ENCODE measurements around the gene WDR1.

The WDR1 gene

DNA sequence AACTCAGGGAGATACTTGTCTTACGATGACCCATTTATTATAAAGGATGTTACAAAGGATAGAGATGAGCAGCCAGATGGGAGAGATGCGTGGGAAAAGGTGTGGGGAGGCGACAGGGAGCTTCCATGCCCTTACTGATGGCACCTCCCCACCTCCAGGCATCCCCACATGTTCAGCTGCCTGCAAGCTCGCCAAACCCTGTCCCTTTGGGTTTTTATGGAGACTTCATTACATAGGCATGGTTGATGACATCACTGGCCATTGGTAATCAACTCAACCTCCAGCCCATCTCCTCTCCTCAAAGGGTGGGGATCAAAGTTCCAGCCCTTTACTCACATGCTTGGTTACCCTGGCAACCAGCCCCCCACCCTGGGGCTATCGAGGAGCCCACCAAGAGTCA, 65.9 kb downstream of the WDR1 start:
- TF ChIP-seq, protein P1, sequence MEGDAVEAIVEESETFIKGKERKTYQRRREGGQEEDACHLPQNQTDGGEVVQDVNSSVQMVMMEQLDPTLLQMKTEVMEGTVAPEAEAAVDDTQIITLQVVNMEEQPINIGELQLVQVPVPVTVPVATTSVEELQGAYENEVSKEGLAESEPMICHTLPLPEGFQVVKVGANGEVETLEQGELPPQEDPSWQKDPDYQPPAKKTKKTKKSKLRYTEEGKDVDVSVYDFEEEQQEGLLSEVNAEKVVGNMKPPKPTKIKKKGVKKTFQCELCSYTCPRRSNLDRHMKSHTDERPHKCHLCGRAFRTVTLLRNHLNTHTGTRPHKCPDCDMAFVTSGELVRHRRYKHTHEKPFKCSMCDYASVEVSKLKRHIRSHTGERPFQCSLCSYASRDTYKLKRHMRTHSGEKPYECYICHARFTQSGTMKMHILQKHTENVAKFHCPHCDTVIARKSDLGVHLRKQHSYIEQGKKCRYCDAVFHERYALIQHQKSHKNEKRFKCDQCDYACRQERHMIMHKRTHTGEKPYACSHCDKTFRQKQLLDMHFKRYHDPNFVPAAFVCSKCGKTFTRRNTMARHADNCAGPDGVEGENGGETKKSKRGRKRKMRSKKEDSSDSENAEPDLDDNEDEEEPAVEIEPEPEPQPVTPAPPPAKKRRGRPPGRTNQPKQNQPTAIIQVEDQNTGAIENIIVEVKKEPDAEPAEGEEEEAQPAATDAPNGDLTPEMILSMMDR (IDR thresholded peaks at IDR 0.05; ENCODE audit: extremely low read depth, missing control alignments) = no peak
- no peak for DNase-seq (ENCODE audit: low spot score)

DNA sequence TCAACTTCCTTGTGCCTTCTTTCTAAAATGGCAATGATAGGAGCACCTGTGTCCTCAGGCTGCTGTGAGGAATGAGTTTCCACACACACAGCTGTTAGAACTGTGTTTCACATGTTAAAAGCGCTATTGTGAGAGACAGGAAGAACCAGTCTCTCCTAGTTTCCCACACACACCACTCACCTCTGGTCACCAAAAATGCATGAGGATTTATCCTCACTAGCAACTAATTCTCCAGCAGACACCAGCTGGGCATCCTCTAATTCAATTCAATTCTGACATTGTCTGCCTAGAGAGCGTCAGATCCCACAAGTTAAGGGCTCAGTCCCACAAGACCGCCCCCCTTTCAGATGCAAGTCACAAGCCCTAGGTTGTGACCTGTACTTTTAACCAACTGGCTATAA, 66.3 kb downstream of the WDR1 start:
- TF ChIP-seq, protein P1 (IDR thresholded peaks at IDR 0.05; ENCODE audit: extremely low read depth, missing control alignments) = no peak
- DNase-seq (ENCODE audit: low spot score) = no peak

DNA sequence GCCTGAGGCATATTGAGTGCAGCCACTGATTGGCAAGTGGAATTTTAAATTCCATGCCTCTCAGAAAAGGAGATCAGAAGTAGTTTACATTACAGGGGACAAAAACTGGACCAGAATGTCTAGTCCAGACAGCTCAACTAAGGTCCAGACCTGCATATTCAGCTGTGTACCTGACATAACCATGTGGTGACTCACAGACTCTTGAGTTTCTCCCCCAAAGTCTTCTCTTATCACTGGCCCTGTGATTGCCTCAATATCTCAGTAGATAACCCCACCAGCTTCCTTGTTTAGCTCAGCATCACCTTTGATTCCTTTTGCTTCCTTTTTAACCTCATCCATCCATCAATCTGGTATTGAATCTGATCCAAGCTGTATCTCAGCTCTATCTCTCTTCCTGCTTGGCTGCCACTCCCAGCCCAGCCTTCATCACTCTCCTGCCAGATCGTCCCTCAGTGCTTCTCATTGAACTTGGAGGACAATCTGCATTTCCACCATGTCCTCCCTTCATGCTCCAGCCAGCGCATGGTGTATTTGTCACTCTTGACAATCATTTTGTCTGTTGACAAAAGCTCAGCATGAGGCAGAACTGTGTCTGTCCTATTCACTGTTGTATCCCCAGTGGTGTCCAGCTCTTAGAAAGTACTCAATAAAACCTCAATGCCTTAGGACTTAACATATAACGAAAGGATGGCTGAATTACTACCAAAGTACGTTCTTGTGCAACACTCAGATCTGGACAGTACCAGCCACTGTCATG, 67.5 kb downstream of the WDR1 start:
- no peak for DNase-seq (ENCODE audit: low spot score)

DNA sequence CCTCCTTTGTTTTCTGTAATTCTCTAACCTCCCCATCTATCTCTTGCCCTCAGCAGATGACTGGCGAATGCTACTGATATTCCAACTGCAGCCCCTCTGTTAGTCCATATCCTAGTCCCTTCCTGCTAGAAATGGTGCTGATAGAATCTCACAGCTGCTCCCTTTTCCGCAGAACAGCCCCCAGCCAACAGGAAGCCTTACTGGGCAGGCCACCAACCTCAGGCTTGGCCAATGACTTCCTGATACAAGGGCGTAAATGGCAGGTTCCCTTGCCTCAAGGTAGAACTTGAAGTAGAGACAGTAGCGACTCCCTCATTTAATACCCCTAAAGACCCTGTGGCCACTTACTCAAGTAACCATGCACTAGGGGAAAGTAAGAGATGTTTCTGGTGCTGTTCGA, 68.6 kb downstream of the WDR1 start:
- TF ChIP-seq, protein P1 (IDR thresholded peaks at IDR 0.05; ENCODE audit: extremely low read depth, missing control alignments) = no peak
- no peak for DNase-seq (ENCODE audit: low spot score)

More for the DNA sequence above, 67.5 kb downstream of the WDR1 start:
- TF ChIP-seq, protein P1 (IDR thresholded peaks at IDR 0.05; ENCODE audit: extremely low read depth, missing control alignments) = no peak

DNA sequence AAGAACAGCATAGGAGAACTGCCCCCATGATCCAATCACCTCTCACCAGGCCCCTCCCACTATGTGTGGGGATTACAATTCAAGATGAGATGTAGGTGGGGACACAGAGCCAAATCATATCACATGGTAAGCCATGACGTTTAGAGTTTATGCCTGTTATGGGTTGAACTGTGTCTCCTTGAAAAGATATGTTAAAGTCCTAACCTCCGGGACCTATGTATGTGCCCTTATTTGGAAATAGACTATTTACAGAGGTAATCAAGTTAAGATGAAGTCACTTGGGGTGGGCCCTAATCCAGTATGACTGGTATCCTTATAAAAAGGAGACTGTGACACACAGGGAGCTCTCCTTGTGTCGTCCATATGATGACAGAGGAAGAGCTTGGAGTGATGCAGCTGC, 70.1 kb downstream of the WDR1 start:
- no peak for DNase-seq (ENCODE audit: low spot score)
- TF ChIP-seq, protein P1 (IDR thresholded peaks at IDR 0.05; ENCODE audit: extremely low read depth, missing control alignments) = no peak

DNA sequence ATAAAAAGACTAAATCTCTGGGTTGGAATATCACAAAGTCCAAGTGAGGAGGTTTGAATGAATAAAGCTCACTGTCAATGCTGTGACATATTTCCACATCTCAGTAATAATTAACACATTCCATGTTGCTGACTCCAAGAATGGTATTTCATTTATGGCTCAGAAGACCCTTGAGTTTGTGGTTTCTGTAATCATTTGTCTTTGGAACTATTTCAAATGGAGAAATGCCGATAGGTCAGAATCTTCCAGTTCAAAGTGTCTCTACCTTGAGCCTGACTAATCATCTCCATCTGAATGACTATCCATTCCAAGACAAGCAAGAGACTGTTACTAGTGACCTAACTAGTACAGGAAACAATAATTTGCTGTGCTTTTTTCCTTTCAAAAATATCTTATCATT, 71.1 kb downstream of the WDR1 start:
- DNase-seq (ENCODE audit: low spot score) = no peak

DNA sequence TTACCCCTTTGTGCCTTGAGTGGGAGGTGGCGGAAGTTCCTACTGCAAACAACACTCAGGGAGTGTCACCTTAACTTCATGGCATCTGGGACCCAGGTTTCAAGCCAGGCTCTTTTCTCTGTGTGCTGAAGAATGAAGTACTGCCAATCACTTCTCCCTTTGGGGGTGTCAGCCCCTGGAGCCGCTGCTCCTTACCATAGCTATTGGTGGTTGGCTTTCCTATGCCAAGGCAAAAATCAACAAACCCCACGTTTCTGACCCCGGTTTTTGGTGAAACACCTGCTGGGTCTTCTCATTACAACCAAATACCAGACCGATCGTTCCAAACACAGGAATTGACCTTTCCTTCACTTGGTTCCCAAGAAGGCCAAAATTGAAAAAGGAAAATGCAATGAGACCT, 75.6 kb downstream of the WDR1 start:
- TF ChIP-seq, protein P1 (IDR thresholded peaks at IDR 0.05; ENCODE audit: extremely low read depth, missing control alignments) = no peak
- DNase-seq (ENCODE audit: low spot score) = no peak

More for the DNA sequence above, 71.1 kb downstream of the WDR1 start:
- TF ChIP-seq, protein P1 (IDR thresholded peaks at IDR 0.05; ENCODE audit: extremely low read depth, missing control alignments) = no peak
